Mucosa of stomach (tissue), 1 donor: ENCODE data around the gene BCAR1.

Experiments used
- H3K27me3 ChIP-seq: one replicate; pipeline ENCODE4 v1.7.0; 2013; ENCODE audit warnings: mild to moderate bottlenecking, low read length; ENCODE audit not compliant: control insufficient read depth, insufficient read depth
- H3K36me3 ChIP-seq: one replicate; pipeline ENCODE4 v1.7.0; 2013; ENCODE audit warnings: low read length; ENCODE audit not compliant: control insufficient read depth, insufficient read depth
- H3K4me1 ChIP-seq: one replicate; pipeline ENCODE4 v1.7.0; 2013; ENCODE audit warnings: mild to moderate bottlenecking, low read length; ENCODE audit not compliant: control insufficient read depth, insufficient read depth
- H3K4me3 ChIP-seq: one replicate; pipeline ENCODE4 v1.7.0; 2013; ENCODE audit warnings: low read length
- H3K9ac ChIP-seq: one replicate; pipeline ENCODE4 v1.7.0; 2013; ENCODE audit warnings: mild to moderate bottlenecking, low read length, moderate library complexity
- H3K9me3 ChIP-seq: one replicate; pipeline ENCODE4 v1.7.0; 2013; ENCODE audit warnings: mild to moderate bottlenecking, low read length, moderate library complexity; ENCODE audit not compliant: control insufficient read depth
- donor health status: Pancreatic carcinoma.

BCAR1 gene

GRCh38 chr16:75195811-75196790, 55.3 kb downstream of the BCAR1 start:
- no peak overlapping the region for H3K9ac ChIP-seq
- H3K4me1 ChIP-seq, result no peaks in the 10 kb centered on the region
- H3K4me3 ChIP-seq, result no peak overlapping the region
- no peaks in the 10 kb centered on the region for H3K36me3 ChIP-seq
- peaks cover 11% of the 10 kb centered on the region for H3K27me3 ChIP-seq
- H3K9me3 ChIP-seq, result no peaks in the 10 kb centered on the region

GRCh38 chr16:75193730-75194444, 57.5 kb downstream of the BCAR1 start:
- Histone ChIP-seq H3K4me1 (no peaks in the 10 kb centered on the region), H3K27me3 (peaks cover 11% of the 10 kb centered on the region), H3K4me3 (no peak overlapping the region), H3K9me3 (no peaks in the 10 kb centered on the region), H3K9ac (no peak overlapping the region), H3K36me3 (no peaks in the 10 kb centered on the region)

GRCh38 chr16:75193265-75193650, 58.2 kb downstream of the BCAR1 start:
- Histone ChIP-seq H3K27me3 (peaks cover 10% of the 10 kb centered on the region), H3K9me3 (no peaks in the 10 kb centered on the region), H3K4me1 (no peaks in the 10 kb centered on the region), H3K4me3 (no peak overlapping the region), H3K9ac (no peak overlapping the region), H3K36me3 (no peaks in the 10 kb centered on the region)

DNA sequence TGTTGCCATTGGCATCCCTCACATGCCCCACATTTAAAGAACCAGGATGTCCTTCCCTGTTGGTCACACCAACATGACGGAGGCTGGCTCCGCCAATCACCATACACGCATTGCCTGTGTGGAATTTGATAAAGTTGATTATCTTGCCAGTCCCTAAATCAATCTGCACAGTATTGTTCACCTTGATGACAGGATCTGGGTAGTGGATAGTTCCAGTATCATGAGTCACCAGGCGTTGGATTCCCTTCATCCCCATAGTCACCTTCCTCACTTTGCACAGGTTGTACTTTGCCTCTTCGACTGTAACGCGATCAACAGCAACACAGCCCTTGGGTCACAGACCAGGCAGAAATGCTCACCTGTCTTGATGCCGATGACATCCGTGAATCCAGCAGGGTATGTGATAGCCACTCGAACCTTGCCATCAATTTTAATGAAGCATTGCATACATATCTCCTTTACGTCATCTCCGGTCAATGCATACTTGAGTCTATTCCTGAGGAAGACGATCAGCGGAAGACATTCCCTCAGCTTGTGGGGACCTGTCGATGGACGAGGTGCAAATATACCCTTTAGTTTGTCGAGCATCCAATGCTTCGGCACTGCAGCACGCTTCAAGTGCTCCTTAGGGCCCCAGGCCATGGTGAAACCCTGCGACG, 58.7 kb downstream of the BCAR1 start:
- Histone ChIP-seq H3K4me3 (no peak overlapping the region), H3K27me3 (peaks cover 4% of the 10 kb centered on the region), H3K4me1 (no peaks in the 10 kb centered on the region), H3K9me3 (no peaks in the 10 kb centered on the region), H3K9ac (no peak overlapping the region), H3K36me3 (no peaks in the 10 kb centered on the region)

GRCh38 chr16:75189638-75190245, 61.7 kb downstream of the BCAR1 start:
- no peaks in the 10 kb centered on the region for H3K4me1 ChIP-seq
- H3K9me3 ChIP-seq, result no peaks in the 10 kb centered on the region
- H3K4me3 ChIP-seq, result no peak overlapping the region
- H3K27me3 ChIP-seq, result no peaks in the 10 kb centered on the region
- H3K36me3 ChIP-seq, result no peaks in the 10 kb centered on the region
- H3K9ac ChIP-seq, result no peak overlapping the region

- Histone ChIP-seq H3K27me3 (no peaks in the 10 kb centered on the region), H3K4me3 (no peak overlapping the region), H3K9me3 (no peaks in the 10 kb centered on the region), H3K36me3 (no peaks in the 10 kb centered on the region), H3K9ac (no peak overlapping the region), H3K4me1 (no peaks in the 10 kb centered on the region)
Observed at GRCh38 chr16:75188832-75189477, 62.5 kb downstream of the BCAR1 start.

- no peaks in the 10 kb centered on the region for H3K36me3 ChIP-seq
- no peak overlapping the region for H3K9ac ChIP-seq
- H3K4me3 ChIP-seq, result no peak overlapping the region
Observed at GRCh38 chr16:75181630-75182029, 69.8 kb downstream of the BCAR1 start.

DNA sequence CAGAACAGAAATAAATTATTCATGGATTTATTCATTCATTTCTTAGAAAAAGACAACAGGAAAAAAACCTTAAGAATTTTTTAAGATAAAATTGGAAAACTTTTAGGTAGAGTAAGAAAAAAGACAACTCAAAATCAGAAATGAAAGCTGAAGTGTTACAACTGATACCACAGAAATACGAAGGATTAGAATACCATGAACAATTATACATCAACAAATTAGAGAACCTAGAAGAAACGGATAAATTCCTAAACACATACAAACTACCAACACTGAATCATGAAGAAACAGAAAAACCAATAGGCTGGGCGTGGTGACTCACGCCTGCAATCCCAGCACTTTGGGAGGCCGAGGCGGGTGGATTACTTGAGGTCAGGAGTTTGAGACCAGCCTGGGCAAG, 72.2 kb downstream of the BCAR1 start:
- no peak overlapping the region for H3K4me3 ChIP-seq
- no peaks in the 10 kb centered on the region for H3K36me3 ChIP-seq
- H3K9me3 ChIP-seq, result no peaks in the 10 kb centered on the region
- no peaks in the 10 kb centered on the region for H3K4me1 ChIP-seq
- no peak overlapping the region for H3K9ac ChIP-seq
- H3K27me3 ChIP-seq, result no peaks in the 10 kb centered on the region

More at GRCh38 chr16:75181630-75182029, 69.8 kb downstream of the BCAR1 start:
- no peaks in the 10 kb centered on the region for H3K9me3 ChIP-seq
- H3K4me1 ChIP-seq, result no peaks in the 10 kb centered on the region
- H3K27me3 ChIP-seq, result no peaks in the 10 kb centered on the region
